Subcutaneous adipose tissue (tissue), 4 donors: Measurements from ENCODE around the gene CDH16. TPM values are rescaled to one million over a fixed set of nuclear protein-coding genes. Genes with fewer than 3 reads are reported as not detected.

Experiments used
- total RNA-seq, 4 donors: library from RNA; depleted of rRNA; stranded (reverse); fragments of >200 nt; gene quantifications; one replicate each; pipeline ENCODE4 v1.1.0, GENCODE V29; 2016
- TF ChIP-seq, protein P1 (sequence below): fragments of 450-650 bp; IDR thresholded peaks from one replicate; pipeline ENCODE4 v1.5.1; 2016; ENCODE audit warnings: low read depth, mild to moderate bottlenecking, control low read depth, antibody characterized with exemption, moderate library complexity

CDH16 gene
- total RNA-seq, 4 donors from 2014 or later, result not detected

DNA sequence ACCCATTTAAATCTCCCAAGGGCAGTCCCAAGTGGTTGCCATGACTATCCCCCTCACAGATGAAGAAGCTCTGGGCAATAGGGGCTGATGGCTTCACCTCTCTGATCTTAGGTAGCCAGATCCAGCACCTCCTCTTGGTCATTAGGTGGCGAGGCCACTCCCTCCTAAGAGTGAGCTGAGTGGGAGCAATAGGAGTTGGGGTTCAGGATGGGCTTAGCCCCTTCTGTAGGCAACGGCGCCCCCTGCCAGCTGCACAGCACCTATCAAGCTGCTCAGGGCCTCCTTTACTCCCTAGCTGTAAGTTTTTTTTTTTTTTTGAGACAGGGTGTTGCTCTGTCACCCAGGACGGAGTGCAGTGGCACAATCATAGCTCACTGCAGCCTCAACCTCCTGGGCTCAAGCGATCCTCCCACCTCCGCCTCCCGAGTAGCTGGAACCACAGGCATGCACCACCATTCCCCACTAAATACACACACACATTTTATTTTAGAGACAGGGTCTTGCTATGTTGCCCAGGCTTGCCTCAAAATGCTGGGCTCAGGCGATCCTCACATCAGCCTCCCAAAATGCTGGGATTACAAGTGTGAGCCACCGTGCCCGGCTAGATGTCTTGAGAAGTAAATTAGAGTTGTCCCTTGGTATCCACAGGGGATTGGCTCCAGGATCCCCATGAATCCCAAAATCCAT lies 10.2 kb upstream of the CDH16 start:
- TF ChIP-seq, protein P1, sequence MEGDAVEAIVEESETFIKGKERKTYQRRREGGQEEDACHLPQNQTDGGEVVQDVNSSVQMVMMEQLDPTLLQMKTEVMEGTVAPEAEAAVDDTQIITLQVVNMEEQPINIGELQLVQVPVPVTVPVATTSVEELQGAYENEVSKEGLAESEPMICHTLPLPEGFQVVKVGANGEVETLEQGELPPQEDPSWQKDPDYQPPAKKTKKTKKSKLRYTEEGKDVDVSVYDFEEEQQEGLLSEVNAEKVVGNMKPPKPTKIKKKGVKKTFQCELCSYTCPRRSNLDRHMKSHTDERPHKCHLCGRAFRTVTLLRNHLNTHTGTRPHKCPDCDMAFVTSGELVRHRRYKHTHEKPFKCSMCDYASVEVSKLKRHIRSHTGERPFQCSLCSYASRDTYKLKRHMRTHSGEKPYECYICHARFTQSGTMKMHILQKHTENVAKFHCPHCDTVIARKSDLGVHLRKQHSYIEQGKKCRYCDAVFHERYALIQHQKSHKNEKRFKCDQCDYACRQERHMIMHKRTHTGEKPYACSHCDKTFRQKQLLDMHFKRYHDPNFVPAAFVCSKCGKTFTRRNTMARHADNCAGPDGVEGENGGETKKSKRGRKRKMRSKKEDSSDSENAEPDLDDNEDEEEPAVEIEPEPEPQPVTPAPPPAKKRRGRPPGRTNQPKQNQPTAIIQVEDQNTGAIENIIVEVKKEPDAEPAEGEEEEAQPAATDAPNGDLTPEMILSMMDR, result no peak

DNA sequence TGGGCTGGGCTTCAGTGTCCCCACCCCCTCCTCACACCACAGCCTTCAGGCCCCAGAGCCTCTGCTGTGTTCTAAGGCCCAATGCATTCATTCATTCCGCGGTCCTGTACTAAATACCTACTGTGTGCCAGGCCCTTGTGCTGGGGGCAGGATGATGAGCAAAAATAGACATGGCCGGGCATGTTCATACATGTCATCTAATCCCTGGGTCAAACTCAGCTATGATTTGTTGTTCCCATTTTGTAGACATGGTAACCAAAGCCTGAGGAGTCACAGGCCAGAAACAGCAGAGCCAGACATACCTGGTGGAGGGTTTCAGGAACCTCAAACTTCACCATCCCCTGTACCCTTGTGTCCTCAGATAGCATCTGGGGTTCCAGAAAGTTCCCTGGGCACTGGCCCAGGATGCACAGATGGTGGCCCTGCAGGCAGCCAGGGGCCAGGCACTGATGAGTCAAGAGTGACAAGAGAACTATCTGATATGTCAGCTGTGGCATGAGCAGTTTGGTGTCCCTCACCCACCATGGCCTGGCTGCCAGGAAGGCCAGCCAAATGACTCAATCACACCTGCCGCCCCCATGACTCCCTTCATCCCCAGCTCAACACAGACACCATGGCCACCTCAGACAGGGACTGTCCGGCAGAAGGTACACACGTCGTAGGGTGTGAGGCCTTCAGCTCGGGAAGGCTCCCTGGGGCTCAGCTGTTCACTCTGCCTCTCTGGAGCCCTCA lies 9.4 kb upstream of the CDH16 start:
- TF ChIP-seq, protein P1, result no peak

DNA sequence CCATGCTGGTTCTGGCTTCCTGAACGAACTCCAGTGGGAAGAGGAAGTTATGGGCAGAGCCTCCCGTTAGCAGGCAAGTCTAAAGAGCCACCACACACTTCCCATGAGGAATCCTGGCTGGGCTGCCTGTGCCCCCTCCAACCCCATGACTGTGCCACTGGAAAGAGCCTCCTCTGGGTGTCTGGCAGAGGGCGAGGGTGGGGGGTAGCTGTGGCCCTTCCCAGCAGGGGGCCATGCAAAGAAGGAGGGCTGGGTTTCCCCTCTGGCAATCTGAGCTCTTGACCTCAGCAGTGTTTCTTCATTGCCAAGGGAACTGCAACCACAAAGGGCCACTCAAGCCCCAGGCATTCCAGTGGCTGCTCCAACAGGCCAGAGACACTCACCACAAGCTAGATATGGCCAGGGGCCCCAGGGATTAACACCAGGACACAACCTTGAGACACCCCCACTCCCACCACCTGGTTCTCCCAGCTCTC lies 8.3 kb upstream of the CDH16 start:
- TF ChIP-seq, protein P1, result no peak

DNA sequence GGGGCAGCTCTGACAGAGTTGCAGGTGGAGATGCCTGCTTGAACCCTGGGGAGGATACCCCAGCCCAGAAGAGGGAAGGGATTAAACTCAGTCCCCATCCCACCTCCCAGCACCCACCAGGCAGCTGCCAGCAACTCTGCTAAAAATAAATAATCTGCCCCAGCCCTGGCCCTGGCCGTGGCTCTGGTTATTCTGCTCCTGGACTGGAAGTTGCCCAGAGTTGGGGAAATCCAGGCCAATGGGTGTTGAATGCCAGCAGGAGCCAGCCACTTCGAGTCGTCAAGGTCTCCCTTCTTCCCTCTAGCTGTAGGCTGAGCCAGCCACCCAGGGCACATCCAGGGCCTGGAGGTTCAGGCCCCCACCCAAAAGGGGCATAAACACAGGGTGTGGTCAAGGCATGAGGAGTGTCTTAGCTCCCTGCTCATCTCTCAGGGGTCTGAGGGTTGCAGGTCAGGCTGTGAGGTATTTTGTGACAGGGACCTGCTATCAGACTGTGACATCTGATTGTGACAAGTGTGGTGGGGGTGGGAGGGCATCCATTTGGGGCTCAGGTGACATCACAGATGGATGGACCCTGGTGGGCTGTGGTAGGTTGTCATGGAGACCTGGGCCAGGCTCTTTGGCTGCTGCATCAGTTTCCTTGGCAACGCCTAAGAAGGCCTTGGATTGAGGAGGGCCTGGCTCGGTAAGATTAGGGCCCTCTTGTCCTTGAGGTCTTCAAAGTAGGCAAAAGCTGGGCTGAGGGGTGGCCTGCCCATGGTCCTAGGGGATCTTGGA lies 7.7 kb upstream of the CDH16 start:
- TF ChIP-seq, protein P1, result no peak

DNA sequence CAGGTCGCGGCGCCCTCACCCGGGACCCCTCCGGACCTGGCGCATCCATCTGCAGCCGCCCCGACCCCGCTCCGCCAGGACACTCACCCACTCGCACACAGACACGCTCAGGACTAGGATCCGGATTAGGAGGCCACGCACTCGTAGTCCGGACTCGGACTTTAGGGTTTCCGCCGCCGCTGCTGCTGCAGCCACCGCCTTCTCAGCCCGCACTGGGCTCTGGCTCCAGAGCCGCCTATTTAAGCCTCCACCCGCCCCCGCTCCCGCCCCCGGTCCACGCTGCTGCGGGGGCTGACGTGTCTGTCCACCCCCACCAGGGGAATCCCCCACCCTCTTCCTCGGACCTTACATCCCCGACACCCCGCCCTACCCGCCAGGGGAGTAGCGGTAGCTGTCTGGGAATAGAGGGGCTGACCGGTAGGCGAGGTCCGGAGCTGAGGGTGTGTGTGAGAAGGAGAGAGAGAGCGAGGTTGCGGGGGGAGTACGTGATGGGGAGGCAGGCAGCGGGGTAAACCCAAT lies 6.7 kb upstream of the CDH16 start, which contains the start of gene RRAD:
Gene RRAD (minus strand): TSS at position 214 of the 519 bp plus-strand sequence. CDS start 356 bp downstream, outside the sequence.
- TF ChIP-seq, protein P1, result no peak

DNA sequence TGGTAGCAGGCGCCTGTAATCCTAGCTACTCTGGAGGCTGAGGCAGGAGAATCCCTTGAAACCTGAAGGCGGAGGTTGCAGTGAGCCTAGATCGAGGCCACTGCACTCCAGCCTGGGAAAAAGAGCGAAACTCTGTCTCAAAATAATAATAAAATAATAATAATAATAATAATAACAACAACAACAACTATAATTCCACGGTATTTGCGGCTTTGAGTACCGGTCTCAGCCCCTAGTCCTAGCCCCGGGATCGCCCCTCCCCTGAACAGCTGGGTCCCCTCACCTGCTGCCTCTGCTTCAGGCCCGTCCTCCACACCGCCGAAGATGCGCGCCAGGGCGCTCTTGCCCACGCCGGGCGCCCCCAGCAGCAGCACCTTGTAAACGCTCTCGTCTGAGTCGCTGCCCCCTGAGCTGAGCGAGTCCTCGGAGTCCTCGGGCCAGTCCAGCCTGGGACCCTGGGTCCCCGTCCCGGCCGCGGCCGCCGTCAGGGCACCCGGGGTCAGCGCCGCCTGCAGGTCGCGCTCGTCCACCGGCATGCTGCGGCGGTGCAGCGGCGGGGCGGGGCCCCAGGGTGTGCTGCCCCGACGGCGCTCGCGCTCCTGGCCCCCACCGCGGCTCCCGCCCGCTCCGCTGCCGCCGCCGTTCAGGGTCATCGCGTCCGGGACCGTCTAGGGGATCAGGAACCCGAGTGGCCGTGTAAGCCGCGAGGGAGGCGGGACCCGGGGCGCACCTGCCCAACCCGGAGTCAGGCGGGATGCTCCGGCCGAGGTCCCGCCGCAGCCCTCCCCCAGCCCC lies 6.0 kb upstream of the CDH16 start:
- TF ChIP-seq, protein P1, result no peak
